ENCODE results near the gene IL3.

DNA sequence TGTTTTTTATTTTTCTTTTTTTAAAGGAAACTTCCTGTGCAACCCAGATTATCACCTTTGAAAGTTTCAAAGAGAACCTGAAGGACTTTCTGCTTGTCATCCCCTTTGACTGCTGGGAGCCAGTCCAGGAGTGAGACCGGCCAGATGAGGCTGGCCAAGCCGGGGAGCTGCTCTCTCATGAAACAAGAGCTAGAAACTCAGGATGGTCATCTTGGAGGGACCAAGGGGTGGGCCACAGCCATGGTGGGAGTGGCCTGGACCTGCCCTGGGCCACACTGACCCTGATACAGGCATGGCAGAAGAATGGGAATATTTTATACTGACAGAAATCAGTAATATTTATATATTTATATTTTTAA is 15.2 kb downstream of the IL3 start:
- TF ChIP-seq, protein P1, sequence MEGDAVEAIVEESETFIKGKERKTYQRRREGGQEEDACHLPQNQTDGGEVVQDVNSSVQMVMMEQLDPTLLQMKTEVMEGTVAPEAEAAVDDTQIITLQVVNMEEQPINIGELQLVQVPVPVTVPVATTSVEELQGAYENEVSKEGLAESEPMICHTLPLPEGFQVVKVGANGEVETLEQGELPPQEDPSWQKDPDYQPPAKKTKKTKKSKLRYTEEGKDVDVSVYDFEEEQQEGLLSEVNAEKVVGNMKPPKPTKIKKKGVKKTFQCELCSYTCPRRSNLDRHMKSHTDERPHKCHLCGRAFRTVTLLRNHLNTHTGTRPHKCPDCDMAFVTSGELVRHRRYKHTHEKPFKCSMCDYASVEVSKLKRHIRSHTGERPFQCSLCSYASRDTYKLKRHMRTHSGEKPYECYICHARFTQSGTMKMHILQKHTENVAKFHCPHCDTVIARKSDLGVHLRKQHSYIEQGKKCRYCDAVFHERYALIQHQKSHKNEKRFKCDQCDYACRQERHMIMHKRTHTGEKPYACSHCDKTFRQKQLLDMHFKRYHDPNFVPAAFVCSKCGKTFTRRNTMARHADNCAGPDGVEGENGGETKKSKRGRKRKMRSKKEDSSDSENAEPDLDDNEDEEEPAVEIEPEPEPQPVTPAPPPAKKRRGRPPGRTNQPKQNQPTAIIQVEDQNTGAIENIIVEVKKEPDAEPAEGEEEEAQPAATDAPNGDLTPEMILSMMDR (IDR thresholded peaks at IDR 0.05), result no peak
- TF ChIP-seq EZH2 (IDR thresholded peaks at IDR 0.05), result no peak
